Bone marrow (tissue), 2 donors: ENCODE results near the gene TERC.
A peak's percentile ranks its signal among the peaks of the same experiment; 100 is the strongest.

Source experiments
- DNase-seq, 2 donors: peaks; one replicate each; lab custom pipeline; 2025; lab: John Stamatoyannopoulos, UW

TERC gene

DNA sequence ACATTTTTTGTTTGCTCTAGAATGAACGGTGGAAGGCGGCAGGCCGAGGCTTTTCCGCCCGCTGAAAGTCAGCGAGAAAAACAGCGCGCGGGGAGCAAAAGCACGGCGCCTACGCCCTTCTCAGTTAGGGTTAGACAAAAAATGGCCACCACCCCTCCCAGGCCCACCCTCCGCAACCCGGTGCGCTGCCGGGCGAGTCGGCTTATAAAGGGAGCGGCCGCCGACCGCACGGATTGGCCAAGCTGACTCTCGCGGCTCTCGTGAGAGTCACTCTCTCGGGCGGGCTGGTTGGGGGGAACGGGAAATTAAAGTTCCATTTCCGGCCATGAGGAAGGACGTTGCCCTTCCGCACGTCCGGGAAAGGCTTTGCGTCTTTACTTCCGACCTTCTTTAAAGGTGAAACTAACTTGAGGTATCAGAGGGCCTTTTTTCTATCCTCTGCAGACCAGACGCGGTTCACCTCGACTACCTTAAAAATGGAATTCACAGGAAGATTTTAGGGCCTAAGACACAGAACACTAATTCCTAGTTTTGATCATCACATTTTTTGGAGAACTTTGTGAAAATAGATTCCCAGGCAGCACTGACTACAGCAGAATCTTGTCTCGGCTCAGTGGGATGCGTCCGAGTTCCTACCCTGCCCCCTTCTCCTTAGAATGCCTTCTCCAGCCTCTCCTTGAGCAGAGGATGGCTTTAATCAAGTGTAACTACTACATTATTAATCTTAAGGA, at the start of gene TERC:
Gene TERC, minus strand, starts transcription at position 179 of the 731 bp plus-strand sequence.
- peak; percentile 73 to 74 for DNase-seq

DNA sequence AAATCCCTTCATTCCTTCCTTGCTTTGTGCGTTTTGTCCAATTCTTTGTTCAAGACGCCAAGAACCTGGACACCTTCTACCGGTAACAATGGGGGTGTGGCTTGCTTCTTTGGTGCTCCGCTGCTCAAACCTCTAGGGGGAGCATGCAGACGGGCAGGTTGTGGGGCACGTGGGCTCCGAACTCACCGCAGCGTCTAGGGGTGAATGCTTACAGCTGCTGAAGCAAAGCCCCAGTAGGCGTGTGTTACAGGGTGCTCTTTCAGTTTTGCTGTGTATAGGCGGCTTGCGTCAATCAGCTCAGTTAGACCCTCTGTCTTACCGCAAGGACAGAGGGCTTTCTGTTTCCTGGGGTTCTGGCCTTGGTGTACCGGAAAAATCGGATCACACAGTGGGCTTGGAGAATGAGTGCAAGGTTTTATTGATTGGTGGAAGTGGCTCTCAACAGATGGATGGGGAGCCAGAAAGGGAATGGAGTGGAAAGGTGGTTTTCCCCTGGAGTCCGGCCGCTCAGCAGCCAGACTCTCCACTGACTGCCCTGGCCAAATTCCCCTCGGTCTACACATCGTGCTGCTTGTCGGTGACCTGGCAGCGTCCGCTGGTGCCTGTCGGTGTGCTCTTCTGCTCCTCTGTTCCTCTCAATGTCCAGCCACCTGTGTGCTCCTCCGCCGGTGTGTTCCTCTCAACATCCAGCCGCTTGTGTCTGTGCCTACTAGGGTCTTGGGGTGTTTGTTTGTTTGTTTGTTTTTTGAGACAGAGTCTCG, 49.1 kb upstream of the TERC start:
- DNase-seq = peak in 1 of 2 donors; percentile 71

DNA sequence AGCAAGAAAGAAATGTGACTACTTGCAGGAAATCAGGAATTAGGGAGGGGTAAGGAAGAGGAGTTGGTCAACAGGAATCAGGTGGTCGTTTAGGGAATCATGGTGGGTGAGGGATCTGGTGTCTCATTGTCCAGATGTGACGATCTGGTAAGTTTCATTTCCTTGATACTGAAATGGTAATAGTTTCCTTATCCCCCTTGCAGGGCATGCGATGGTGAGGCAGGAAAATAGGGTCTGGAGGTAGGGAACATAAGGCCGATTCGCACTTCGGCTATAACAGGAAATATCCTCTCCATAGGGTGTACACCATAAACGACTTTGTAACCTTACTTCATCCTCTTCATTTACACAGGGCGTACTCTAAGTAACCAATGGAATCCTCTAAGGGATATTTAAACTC, 48.4 kb upstream of the TERC start:
- DNase-seq = no peak

DNA sequence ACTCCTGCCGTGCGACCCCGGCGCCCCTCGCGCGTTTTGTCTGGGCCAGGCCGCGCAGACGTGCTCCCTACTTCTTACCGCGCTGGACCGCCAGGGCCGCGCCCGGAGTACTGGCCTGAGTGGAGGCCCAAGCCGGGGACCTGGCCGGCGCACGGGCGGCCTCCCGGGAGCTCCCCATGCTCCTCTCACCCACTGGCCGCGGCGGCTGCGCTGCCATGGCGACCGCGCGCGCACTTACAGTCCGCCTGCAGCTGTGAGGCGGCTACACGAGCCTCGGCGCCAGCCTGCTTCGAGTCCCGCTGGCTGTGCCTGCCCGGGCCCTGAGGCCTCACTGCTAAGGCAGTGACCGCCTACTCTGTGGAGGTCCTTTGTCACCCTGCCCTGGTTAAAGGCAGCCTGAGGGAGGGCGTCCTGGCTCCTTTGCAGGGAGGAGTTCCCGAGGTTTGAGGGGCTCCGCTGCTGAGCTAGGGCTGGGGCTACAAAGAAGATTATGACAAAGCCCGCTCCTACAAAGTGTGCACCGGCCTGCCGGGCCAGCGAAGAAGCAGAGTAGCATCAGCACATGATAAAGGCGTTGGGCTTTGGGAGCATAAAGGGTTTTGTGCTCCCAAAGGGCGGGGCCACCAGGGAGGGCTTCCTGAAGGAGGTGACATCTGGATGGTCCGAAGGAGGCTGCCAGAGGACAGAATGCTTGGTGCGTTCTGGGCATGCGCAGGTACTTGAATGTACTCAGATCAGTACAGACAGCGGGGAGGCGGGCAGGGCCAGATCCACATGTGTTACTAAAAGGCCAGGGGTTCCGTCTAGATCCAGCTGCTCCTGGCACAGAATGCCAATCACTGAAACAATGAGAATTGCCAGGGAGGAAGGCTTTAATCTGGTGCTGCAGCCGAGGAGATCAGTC, 47.7 kb upstream of the TERC start, which contains the start of the genes LRRC34 and LRRIQ4:
Gene LRRC34, minus strand, starts transcription at position 573 of the 904 bp plus-strand sequence. Its CDS starts 356 bp downstream, at position 217.
Gene LRRIQ4, plus strand, starts transcription at position 539 of the 904 bp plus-strand sequence. CDS start 9,052 bp downstream, outside the sequence.
- peak; percentile 14 to 72 for DNase-seq

DNA sequence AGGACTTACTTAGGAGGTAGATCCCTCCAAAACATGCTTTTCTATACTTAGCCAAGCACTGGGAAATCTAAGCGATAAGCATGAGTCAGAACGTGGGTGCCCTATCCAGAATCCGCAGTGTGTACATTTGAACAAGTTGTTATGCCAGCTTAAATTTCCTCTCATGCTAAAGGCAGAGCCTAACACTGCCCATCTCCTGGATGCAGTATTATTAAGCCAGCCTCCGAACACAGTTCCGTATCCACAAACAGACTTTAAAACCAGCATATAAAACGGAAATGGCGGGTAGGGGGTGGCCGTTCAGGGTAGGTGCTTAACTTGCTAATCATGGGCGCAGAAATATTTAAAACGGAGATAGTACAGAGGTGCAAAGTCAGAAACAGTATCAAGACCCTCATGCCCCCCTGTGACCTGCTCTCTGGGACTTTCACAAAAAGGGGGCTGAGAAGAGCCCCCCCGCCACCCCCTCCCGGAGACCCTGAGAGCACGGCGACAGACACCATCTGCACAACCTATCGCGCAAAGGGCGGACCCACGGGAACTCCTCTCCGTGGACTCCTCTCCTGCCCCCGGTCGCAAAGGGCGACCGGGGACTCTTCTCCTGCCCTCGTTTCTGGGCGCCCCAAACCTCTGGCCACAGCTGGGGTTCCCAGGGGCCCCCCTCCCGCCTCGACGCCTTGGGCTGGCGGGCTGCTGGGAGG, 46.9 kb upstream of the TERC start:
- DNase-seq = peak in 1 of 2 donors; percentile 60

DNA sequence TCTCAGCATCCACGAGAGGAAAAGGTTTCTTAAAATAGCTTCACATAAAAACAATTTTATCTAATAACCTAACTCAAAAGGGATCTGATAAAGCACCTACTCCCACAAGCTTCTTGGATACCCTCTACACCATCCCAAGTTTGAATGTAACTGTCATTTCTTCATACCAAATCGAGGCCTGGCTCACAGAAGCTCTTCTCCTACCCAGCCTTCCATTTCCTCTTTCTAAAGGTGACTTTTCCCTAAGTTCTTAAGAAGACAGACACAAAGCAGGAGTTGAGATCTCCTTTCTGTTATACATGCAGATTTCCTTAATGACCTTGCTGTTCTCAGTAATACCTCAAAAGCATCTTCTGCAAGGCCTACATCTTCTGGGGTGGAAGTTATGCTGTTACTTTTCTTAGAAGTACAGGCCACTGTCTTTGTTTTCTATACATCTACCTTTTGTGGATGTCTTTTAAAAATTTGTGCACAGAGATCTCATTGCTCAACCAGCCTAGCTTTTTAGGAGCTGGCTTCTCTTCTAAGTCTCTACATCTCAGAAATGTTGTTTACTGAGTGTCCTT, 44.5 kb upstream of the TERC start:
- DNase-seq = no peak

DNA sequence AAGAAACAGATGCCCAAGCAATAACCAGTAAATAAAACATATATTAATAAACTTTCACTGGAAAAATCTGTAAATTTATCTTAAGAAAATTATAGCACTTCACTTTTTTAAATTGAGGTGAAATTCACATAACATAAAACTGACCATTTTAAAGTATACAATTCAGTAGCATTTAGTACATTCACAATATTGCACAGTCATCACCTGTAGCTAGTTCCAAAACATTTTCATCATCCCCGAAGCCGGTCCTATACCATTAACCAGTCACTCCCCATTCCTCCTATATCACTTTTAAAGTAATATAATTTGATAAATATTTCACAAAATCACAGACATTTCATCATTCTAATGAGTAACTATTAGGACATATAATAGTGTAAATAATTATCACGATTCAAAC, 39.8 kb upstream of the TERC start:
- no peak for DNase-seq

DNA sequence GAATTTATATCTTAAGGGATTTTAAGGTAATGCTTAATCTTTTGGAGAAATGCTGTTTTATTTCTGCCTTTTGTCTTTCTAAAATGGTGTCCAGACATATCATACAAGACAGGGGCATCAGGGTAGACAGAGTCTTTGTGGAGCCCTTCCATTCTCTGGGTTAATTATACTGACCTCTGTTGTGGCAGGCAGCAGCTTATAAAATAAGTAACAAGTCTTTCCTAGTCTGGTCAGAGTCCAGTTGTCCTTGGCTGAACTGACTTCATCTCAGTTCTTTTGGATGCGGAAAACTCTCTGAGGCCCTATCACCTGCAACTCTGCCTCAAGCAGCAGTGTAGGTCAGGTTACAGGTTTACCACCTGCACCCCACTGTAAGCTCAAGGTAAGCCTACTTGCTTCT, 27.5 kb upstream of the TERC start:
- DNase-seq = no peak

DNA sequence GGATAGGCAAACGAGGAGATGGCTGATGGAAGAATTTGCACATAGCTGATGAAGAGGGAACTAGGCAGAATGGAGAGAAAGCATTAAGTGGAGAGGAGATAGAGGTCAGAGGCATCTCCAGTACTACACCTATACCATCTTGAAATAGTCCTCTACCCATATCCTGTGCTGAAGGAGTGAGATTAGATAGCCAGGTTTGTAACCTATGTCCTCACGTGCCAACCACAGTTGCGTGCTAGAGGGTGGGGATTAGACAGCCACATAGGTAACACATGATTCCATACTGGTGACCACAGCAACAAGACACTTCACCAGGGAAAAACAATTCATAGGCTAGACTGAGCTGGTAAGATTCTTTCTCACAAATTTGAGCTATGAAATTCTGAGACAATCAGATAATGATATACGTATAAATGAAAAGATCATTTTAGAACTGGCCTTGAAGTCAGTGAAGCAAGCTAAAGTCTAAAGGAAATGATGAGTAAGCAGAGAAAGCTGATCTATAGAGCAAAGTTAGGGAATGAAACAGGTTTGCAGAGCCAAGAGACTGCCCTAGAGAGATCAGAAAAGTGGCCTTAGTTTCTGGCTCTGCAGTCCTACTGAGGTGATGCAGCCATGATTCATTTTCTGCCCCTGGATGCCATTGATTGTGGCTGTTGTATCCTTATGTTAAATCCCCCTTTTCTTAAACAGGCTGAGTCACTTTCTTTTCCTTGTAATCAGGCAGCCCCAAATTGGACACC, 26.0 kb upstream of the TERC start:
- no peak for DNase-seq

DNA sequence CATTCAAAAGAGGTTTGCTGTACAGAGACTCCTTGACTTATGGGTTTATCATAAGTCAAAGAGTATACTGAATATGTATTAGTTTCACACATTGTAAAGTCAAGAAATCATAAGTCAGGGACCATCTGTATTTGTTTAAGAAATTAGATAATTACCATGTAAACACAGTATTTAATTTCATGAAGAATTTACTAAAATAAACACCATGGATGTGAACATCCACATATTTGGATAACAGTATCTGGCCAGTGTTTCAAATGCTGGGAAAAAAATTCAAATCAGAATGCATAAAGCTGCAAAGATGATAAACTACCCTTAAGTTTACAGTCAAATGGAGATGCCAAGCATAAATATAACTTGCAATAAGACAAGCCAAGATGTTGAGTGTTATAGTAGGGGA, 25.4 kb upstream of the TERC start:
- DNase-seq = no peak

DNA sequence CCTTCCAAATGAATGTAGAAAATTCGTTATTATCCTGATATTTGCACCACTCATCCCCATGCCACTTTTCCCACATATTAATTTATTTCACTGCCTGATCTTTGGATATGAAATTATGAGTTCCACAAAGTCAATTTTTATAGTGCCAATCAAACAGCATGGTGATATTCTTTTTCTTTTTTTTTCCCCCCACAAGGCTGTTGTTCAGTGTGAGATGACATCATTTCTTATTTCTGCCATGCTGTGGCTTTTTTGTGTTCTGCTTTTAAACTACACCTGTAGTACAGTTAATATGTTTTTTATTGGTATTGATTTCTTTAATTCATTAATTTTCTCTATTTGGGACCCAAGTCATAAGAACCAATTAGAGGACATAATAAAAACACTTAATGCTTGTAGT, 22.9 kb upstream of the TERC start:
- no peak for DNase-seq

DNA sequence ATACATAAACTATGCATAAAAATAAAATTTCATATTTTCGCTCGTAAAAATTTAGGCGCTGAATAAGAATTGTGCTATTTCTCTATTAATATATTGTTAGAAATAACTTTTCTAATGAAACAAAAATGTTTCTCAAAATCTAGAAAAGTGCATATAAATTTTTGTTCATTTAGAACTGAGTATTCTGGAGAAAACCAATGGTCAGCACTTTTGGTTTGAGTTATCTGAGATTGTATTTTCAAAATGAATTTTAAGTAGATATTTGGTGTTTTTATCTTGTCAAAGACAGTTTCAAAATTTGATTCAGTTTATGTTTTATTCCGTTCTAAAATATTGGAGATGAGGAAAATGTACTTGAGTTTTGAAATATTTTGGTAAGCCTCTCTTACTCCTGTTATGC, 22.3 kb upstream of the TERC start:
- no peak for DNase-seq

DNA sequence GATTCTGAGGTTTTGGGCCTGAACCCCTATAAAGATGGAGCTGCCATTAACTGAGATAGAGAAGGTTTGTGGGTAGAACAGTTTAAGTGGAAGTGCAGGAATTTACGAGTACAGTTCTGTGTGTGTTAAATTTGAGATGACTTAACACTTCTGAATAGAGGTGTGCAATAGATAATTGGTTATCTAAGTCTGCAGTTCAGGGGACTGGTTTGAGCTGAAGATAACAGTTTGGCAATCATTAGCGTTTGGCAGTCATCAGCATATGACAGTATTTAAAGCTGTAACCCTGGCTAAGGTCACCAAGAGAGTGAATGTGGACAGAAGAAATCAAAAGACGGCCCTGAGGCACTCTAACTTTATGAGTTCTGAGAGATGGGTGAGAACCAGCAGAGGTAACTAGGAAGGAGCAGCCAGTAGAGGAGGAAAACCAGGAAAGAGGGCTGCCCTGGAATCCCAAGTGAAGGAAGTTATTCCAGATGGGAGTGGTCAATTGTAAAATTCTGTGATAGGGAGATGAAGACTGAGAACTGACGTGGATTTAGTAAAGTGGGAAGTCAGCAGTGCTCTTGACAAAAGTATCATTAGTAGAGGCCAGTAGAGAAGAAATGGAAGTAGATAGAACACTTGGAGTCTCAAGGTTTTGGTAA, 16.5 kb upstream of the TERC start:
- no peak for DNase-seq

DNA sequence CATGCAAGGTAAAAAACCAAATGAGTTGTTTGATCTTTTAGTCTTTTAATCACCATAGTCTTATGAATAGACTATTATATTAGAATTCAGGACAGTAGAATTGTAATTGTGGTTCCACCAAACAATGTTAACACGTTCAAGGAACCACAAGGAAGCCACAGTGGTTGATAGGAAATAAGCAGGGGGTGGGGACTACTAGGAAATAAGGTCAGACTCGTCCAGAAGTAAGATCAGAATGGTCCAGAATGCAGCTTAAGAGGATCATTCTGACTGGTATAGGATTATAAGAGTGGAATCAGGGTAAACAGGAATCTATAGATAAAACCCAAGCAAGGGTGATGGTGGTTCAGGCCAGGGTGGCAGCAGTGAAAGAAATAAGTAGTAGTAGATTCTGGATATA, 15.9 kb upstream of the TERC start:
- no peak for DNase-seq

DNA sequence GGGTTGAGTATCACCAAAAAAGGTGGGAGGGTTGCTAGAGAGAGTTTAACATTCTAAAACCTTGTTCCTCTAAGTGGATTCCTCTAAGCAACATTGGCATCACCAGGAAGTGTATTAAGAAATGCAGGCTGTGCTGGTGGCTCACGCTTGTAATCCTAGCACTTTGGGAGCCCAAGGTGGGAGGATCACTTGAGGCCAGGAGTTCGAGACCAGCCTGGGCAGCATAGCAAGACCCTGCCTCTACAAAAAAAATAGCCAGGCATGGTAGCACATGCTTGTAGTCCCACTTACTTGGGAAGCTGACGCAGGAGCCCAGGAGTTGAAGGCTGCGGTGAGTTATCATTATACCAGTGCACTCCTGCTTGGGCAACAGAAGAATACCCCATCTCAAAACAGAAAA, 13.0 kb upstream of the TERC start:
- no peak for DNase-seq

DNA sequence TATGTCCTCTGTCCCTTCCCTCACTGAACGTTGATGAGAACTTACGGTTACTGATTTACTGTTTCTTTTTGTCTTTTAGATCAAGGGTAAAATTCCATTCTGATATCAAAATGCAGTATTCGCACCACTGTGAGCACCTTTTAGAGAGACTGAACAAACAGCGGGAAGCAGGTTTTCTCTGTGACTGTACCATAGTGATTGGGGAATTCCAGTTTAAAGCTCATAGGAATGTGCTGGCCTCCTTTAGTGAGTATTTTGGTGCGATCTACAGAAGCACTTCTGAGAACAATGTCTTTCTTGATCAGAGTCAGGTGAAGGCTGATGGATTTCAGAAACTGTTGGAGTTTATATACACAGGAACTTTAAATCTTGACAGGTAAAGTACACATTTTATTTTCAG, 9.3 kb upstream of the TERC start:
- no peak for DNase-seq

DNA sequence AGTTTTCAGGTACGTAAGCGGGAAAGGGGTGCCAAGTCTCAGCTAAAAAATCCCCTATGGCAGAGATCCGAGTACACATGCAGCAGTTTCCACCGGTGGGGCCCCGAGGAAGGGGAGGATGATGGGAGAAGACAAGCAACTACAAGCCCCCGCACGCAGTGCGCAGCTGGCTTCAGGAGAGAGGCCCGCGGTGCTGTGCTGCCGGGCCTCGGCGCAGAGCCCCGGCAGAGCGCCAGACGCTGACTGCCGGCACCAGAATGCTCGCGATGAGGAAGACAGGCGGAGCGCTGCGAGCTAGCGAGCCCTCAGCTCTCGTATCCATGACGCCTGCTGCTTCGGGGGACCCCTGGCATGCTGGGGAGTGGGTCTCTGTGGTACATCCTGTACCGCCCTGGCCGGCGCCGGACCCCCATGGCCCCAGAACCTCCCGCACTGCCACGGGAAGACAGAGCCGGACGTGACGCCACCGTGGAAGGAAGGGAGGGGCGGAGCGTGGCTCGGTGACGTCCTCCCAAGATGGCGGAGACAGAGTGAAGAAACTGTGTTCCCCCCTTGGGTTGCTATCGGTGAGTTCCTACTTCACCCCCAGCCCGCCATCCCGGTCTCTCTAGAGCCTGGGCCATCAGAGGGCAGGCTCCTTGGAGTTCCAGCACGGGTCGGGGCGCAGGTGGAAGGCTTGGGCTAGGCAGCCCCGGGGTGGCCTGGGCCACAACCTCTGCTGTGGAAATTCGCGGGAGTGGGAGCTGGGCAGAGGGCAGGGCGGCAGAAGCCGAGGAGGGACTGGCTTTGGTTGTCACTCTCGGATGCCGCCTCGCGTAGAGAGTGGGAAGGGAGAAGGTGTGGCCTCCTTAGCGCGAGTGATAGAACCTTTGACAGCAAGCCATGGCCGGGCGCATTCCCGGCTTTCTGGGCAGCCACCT, 8.3 kb upstream of the TERC start, which contains the start of gene MYNN:
Gene MYNN, plus strand, starts transcription at position 500 of the 920 bp plus-strand sequence. CDS start 900 bp downstream, outside the sequence.
- peak; percentile 86 to 92 for DNase-seq

DNA sequence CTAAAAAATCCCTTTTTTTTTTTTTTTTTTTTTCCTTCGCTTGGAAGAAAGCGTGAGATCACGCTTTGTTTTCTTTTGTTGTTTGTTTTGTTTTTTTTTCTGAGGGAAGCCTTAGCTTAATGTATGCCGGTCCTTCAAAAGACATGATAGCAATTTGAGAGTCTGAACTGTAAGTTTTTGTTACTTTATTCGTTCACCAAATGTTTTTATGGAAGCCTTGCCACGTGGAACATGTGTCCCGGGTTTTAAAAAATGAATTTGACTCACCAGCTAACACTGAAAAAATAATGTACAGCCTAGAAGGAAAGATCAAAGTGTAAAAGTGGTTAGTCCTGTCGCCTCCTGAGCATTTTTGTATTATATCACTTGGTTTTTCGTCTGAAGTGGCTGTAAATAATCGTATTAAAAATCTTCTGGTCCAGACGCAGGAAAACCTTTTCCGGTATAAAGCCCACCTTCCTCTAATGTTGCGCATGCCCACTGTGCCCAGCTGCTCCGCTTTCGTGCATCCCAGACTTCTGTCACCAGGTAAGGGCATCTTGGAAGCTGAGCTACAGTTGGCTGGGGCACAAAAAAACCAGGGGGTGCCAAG, 7.5 kb upstream of the TERC start:
- DNase-seq = peak in 1 of 2 donors; percentile 38
